ENCODE data around the gene PIP5K1C. TPM values are rescaled to one million over a fixed set of nuclear protein-coding genes. Genes with fewer than 3 reads are reported as not detected.

PIP5K1C gene
- total and polyA plus RNA-seq, 9 of the 15 experiments (the other 6 are each of a cell fraction or from before 2014, with no cell fraction given) = 0.38 to 22.1 (median 4.1) TPM

DNA sequence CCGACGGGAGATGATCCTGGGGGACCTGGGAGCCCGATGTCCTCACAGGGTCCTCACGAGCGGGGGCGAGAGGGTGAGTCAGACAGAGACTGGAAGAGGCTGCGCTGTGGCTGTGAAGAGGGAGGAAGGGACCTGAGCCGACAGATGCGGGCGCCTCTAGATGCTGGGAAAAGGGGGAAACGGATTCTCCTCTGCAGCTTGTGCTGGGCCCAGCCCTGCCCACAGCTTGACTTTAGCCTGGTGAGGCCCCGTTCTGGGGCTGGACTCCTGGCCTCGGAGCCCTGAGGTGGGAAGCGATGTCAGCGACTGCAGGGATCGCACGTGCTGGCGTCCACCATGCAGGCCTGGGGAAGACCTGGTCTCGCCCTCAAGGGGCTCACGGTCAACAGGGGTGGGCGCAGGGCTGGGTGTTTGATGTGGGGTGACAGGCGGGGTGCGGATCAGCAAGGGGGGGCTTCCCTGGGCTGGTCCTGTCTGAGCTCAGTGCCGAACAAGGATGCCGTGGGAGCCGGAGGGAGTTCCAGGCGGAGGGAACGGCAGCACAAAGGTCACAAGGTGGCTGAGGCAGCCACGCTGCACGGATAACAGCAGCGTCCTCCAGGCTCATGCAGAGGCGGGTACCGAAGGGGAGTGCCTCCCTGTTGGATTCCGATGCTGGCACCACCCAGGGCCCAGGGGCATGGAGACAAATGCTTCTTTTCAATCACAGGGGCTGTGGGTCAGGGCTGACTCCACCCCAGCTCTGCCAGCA lies 31.8 kb downstream of the PIP5K1C start (continued):
- TF ChIP-seq YBX1 (IDR thresholded peaks at IDR 0.05) = no peak
- TF ChIP-seq IRF2 (CRISPR knock-in tag; IDR thresholded peaks at IDR 0.05) = no peak
- TF ChIP-seq ZNF121 (CRISPR knock-in tag; conservative IDR thresholded peaks at IDR 0.05) = no peak
- no peak for TF ChIP-seq RBM17 (IDR thresholded peaks at IDR 0.05; ENCODE audit: borderline replicate concordance, low read depth, low read length)
- TF ChIP-seq POLR2G (IDR thresholded peaks at IDR 0.05; ENCODE audit: low read depth, low read length) = 0 out of 2 replicates have a peak, but pooled peaks have one; percentile 27
- TF ChIP-seq ZNF263 (CRISPR knock-in tag; IDR thresholded peaks at IDR 0.05; ENCODE audit: borderline replicate concordance) = no peak
- TF ChIP-seq FUS (optimal IDR thresholded peaks at IDR 0.05; ENCODE audit: low read depth, low read length) = no peak
- TF ChIP-seq, protein P1, sequence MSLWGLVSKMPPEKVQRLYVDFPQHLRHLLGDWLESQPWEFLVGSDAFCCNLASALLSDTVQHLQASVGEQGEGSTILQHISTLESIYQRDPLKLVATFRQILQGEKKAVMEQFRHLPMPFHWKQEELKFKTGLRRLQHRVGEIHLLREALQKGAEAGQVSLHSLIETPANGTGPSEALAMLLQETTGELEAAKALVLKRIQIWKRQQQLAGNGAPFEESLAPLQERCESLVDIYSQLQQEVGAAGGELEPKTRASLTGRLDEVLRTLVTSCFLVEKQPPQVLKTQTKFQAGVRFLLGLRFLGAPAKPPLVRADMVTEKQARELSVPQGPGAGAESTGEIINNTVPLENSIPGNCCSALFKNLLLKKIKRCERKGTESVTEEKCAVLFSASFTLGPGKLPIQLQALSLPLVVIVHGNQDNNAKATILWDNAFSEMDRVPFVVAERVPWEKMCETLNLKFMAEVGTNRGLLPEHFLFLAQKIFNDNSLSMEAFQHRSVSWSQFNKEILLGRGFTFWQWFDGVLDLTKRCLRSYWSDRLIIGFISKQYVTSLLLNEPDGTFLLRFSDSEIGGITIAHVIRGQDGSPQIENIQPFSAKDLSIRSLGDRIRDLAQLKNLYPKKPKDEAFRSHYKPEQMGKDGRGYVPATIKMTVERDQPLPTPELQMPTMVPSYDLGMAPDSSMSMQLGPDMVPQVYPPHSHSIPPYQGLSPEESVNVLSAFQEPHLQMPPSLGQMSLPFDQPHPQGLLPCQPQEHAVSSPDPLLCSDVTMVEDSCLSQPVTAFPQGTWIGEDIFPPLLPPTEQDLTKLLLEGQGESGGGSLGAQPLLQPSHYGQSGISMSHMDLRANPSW (CRISPR knock-in tag; IDR thresholded peaks at IDR 0.05) = no peak
- TF ChIP-seq ZNF75A (CRISPR knock-in tag; IDR thresholded peaks at IDR 0.05) = no peak
- TF ChIP-seq JUND (IDR thresholded peaks at IDR 0.05; ENCODE audit: borderline replicate concordance, low read depth, low read length) = 0 out of 2 replicates have a peak, but pooled peaks have one; percentile 2
- TF ChIP-seq JUND (tag; IDR thresholded peaks at IDR 0.05; ENCODE audit: borderline replicate concordance, low read depth, low read length) = no peak
- TF ChIP-seq, protein P2, sequence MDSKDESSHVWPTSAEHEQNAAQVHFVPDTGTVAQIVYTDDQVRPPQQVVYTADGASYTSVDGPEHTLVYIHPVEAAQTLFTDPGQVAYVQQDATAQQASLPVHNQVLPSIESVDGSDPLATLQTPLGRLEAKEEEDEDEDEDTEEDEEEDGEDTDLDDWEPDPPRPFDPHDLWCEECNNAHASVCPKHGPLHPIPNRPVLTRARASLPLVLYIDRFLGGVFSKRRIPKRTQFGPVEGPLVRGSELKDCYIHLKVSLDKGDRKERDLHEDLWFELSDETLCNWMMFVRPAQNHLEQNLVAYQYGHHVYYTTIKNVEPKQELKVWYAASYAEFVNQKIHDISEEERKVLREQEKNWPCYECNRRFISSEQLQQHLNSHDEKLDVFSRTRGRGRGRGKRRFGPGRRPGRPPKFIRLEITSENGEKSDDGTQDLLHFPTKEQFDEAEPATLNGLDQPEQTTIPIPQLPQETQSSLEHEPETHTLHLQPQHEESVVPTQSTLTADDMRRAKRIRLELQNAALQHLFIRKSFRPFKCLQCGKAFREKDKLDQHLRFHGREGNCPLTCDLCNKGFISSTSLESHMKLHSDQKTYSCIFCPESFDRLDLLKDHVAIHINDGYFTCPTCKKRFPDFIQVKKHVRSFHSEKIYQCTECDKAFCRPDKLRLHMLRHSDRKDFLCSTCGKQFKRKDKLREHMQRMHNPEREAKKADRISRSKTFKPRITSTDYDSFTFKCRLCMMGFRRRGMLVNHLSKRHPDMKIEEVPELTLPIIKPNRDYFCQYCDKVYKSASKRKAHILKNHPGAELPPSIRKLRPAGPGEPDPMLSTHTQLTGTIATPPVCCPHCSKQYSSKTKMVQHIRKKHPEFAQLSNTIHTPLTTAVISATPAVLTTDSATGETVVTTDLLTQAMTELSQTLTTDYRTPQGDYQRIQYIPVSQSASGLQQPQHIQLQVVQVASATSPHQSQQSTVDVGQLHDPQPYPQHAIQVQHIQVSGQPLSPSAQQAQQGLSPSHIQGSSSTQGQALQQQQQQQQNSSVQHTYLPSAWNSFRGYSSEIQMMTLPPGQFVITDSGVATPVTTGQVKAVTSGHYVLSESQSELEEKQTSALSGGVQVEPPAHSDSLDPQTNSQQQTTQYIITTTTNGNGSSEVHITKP (IDR thresholded peaks at IDR 0.05; ENCODE audit: partially characterized antibody) = no peak
- no peak for TF ChIP-seq ZNF24 (IDR thresholded peaks at IDR 0.05)
- no peak for TF ChIP-seq ZNF778 (CRISPR knock-in tag; IDR thresholded peaks at IDR 0.05)
- TF ChIP-seq, protein P3, sequence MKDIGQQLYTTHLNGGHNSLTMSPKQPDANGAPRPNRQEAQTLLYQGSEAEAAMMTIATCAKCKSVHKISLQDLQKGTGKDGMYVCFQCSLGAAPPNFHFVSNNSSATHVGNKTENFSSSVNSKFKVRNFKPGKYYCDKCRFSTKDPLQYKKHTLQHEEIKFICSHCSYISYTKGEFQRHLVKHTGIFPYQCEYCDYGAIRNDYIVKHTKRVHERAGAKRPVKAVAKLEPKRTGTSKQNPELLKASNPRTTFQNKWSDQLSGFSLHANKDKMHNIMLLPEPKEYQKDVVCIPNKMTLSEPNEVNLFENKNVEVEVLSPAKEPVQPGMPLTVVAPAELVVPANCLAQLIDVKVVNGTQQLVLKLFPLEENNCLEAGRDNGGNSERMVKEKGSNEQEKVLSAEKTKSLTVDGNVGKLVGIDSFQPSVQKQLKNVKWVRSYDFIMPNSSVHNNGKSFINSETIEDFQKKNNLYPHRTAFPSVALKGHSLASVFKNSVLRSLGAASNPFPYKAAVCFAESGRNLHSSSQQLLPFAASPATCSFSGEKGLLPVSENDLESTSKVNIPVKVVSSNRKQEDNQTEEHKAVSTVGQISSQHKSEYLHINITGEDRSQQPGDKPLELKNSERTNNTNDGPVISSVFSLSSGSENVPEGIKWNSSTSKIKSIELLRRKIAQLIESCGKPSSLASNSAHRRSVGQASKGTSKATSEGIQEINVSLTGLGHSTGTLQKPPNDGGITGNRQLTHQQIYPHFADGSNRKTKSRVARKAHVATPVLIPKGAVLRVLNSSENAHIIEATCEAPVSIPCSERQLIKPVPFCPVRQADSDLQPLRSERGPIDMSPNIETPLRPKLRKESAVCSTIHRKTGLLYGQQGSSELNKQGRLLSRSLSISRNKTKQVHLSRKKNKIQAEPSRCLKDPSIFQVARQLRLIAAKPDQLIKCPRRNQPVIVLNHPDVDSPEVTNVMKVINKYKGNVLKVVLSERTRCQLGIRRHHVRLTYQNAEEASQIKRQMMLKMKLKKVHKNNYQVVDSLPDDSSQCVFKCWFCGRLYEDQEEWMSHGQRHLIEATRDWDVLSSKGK (CRISPR knock-in tag; IDR thresholded peaks at IDR 0.05) = no peak
- no peak for TF ChIP-seq ZNF174 (CRISPR knock-in tag; IDR thresholded peaks at IDR 0.05)
- no peak for TF ChIP-seq ZFP30 (CRISPR knock-in tag; IDR thresholded peaks at IDR 0.05; ENCODE audit: borderline replicate concordance)
